ENCODE results near the gene NAT10.

The NAT10 gene

GRCh38 chr11:34105957-34106504 lies 602 bp downstream of the NAT10 start:
- DNase-seq (ENCODE audit: low read depth in 2 of 2), result no peak

- DNase-seq (ENCODE audit: low read depth in 2 of 2), result no peak
These were observed 6.4 kb downstream of the NAT10 start for GRCh38 chr11:34111722-34112270.

- no peak for DNase-seq (ENCODE audit: low read depth in 2 of 2)
These were observed 8.6 kb downstream of the NAT10 start for GRCh38 chr11:34114014-34114413.

- DNase-seq (ENCODE audit: low read depth in 2 of 2), result no peak
These were observed 9.0 kb downstream of the NAT10 start for GRCh38 chr11:34114471-34114870.

GRCh38 chr11:34120651-34121050 lies 15.2 kb downstream of the NAT10 start:
- DNase-seq (ENCODE audit: low read depth in 2 of 2), result no peak

- DNase-seq (ENCODE audit: low read depth in 2 of 2), result no peak
These were observed 19.6 kb downstream of the NAT10 start for GRCh38 chr11:34124885-34125668.

GRCh38 chr11:34126959-34127848 lies 21.8 kb downstream of the NAT10 start:
- no peak for DNase-seq (ENCODE audit: low read depth in 2 of 2)

- no peak for DNase-seq (ENCODE audit: low read depth in 2 of 2)
These were observed 23.4 kb downstream of the NAT10 start for GRCh38 chr11:34128824-34129223.

- no peak for DNase-seq (ENCODE audit: low read depth in 2 of 2)
These were observed 27.0 kb downstream of the NAT10 start for GRCh38 chr11:34132261-34132965.

GRCh38 chr11:34134765-34135164 lies 29.3 kb downstream of the NAT10 start:
- no peak for DNase-seq (ENCODE audit: low read depth in 2 of 2)

- DNase-seq (ENCODE audit: low read depth in 2 of 2), result no peak
These were observed 30.0 kb downstream of the NAT10 start for GRCh38 chr11:34135439-34135838.

GRCh38 chr11:34136420-34136819 lies 31.0 kb downstream of the NAT10 start:
- no peak for DNase-seq (ENCODE audit: low read depth in 2 of 2)

- DNase-seq (ENCODE audit: low read depth in 2 of 2), result no peak
These were observed 33.9 kb downstream of the NAT10 start for GRCh38 chr11:34139346-34139745.

- no peak for DNase-seq (ENCODE audit: low read depth in 2 of 2)
These were observed 34.7 kb downstream of the NAT10 start for GRCh38 chr11:34140149-34140548.

- no peak for DNase-seq (ENCODE audit: low read depth in 2 of 2)
These were observed 37.6 kb downstream of the NAT10 start for GRCh38 chr11:34143048-34143447.

GRCh38 chr11:34145073-34145472 lies 39.6 kb downstream of the NAT10 start:
- no peak for DNase-seq (ENCODE audit: low read depth in 2 of 2)

- DNase-seq (ENCODE audit: low read depth in 2 of 2), result no peak
These were observed 40.5 kb downstream of the NAT10 start for GRCh38 chr11:34145847-34146381.

- no peak for DNase-seq (ENCODE audit: low read depth in 2 of 2)
These were observed 41.0 kb downstream of the NAT10 start for GRCh38 chr11:34146411-34146810.

GRCh38 chr11:34146866-34147265 lies 41.4 kb downstream of the NAT10 start:
- DNase-seq (ENCODE audit: low read depth in 2 of 2), result no peak

- no peak for DNase-seq (ENCODE audit: low read depth in 2 of 2)
These were observed 42.2 kb downstream of the NAT10 start for GRCh38 chr11:34147581-34147980.

GRCh38 chr11:34148504-34149165 lies 43.2 kb downstream of the NAT10 start:
- no peak for DNase-seq (ENCODE audit: low read depth in 2 of 2)
